NCI-H2196 treated with DMSO at 0.1 percent for 48 hours (cell line): Measurements from ENCODE around the gene RASGRP4.
A peak's percentile ranks its signal among the peaks of the same experiment; 100 is the strongest.

Experiments
- DNase-seq: peaks from one replicate; lab custom pipeline; 2025; ENCODE audit not compliant: unreplicated experiment; lab: John Stamatoyannopoulos, UW

The RASGRP4 gene

DNA sequence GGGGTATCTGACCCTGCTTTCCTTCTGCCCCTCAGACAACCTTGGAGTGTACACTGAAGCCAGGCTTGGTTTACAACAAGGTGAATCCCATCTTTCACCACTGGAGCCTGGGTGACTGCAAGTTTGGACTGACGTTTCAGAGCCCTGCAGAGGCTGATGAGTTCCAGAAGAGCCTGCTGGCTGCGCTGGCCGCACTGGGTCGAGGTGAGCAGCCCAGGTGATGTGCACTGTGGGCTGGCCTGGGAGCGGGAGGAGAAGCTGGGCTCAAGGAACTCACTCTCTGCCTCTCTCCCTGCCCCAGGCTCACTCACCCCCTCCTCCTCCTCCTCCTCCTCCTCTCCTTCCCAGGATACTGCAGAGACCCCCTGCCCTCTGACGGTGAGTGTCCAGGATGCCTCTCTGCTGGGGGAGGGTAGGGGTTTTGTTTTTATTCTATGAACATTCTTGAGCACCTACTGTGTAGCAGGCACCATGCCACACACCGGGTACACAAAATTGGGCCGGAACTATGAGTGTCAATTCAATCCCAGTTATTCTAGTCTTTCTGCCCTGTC lies 34.0 kb downstream of the RASGRP4 start:
- no peak for DNase-seq

DNA sequence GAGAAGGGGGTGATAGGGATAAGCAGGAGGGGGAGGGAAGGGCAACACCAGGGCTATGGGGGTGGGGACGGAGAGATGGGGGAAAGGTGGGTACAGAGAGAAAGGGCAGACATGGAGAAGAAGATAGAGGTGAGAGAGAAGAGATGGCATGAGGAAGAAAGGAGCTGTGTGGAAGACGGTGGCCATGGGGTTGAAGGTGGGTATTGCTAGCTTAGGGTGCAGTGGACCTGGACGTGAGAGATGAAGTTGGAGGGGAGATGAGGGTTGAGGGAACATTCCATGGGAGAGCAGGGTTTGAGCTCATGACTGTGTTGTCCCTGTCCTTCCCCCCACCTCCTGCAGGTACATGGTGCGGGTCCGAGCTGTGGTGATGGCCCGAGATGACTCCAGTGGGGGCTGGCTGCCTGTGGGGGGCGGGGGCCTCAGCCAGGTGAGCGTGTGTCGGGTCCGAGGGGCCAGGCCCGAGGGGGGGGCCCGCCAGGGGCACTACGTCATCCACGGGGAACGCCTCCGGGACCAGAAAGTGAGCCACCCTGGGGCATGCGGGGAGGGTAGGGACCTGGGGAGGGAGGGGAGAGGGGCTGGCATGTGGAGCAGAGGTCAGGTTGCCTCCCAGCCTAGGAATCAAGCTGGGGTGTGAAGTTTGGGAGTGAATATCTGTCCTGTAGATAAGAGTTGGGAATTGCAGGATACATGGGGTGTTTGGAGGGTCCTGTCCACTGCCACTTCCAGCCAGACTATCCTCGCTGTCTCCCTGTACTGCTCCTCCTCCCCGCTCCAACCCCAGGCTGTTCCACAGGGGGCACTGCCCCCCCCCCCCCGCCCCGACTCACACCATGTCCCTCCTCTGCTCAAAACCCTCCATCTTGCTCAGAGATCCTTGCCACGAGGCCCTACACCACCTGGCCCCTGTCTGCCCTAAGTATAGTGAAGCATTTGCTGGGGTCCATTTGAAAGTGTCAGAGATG lies 35.8 kb downstream of the RASGRP4 start:
- no peak for DNase-seq

DNA sequence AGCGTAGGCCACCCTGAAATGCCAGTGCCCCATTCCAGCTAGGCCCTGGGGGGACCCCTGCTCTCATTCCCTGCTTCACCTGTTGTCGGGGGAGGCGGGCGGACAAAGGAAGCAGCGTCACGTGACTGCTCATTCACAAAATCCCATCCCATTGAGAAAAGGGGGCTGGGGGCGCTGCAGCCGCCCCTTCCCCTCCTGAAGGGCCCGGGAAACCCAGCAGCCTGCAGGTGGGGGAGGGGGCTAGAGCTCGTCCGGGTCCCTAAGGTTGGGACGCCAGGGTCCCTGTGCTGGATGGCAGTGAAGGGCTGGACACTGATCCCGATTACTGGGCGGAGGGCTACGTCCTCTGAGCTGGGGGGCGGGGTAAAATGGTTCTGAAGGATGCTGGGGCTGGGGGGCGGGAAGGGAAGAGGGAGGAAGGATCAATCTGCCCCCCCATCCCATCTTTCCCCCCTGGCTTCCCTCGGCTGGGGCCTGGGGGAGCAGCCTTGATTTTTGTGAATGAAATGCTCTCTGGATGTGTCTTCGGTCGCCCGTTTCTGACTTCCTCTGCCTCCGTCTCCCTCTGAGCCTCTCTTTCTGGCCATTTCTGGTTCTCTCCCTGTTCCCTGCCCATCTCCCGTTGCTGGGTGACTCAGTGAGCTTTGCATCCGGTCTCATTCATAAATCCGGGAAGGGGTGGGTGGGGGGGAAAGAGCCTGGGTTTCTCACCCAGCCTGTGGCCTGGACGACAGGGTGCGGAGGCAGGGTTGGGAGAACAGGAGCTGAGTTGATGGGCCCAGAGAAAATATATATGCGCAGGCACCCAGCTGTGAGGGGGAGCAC lies 36.7 kb downstream of the RASGRP4 start:
- DNase-seq: no peak

DNA sequence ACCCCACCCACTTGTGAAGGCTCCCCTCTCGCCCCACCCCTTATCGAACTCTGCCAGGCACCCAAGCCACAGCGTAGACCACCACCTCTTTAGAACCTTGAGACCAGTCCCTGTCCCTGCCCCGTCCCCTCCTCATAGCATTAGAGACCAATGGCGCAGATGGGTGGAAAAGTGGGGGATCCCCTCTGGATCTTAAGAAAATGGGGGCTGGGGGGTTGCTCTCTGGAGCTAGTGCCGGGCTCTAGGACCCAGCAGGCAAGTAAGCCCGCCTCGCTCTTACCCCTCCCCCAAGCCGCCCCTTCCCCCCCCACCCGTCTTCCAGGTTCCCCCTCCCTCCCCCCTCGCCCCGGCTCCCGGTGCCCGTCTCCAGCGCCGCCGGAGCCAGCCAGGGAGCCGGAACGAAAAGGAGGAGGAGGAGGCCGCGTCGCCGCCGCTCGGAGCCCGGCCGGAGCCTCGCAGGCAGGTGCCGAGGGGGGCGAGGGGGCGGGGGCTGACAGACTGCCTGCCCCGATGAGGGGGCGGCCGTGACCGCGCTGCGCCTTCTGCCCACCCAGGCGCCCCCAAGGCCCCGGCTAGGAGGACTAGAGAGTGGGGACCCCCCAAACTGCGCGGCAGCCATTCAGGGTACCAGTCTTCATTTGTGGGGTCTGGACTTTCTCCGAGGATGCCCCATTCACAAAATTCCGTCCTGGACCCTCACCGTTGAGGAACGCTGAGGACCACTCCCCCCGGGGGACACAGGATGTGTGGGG lies 37.5 kb downstream of the RASGRP4 start, which contains the start of gene SPRED3:
TSS of gene SPRED3 (plus strand) at position 349 of the 752 bp plus-strand sequence. CDS start 1,606 bp downstream, outside the sequence.
- peak; percentile 47 for DNase-seq

DNA sequence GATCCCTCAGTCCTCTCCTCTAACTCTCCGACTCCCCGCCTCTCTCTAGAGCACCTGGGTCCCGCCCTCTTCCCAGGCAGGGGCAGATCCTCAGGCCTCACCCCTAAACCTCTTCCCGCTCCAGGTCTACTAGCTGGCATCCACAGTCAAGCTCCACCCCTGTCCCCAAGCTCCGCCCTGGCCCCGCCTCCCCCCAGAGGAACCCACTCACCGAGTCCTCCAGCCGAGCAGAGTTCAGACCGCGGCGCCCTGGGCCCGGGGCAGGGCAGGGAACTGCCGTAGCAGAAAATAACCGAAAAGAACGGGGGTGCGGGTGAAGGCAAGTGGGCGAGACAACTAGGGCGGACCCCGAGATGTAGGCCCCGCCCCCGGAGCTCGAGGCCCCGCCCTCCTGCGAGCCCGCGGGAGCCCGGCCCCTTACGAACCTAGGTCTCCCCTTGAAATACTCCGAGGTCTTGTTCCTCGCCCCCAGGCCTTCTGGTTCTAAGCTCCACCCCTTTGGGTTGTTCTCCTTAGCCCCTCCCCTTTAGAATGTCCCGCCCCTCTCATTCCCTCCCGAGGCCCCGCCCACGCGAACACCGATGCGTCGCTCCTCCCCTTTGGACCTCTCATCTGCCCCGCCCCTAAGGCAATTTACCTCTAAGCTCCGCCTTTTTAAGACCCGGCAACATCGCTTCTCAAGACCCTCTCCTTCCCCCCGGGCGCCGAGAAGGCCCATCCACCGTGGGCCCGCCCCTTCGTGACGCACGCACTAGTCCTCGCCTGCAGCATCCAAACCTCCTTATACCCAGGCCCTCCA lies 38.3 kb downstream of the RASGRP4 start, which contains the start of gene GGN:
TSS of gene GGN (minus strand) at position 485 of the 799 bp plus-strand sequence. CDS start 773 bp downstream, outside the sequence.
- peak; percentile 85 for DNase-seq

DNA sequence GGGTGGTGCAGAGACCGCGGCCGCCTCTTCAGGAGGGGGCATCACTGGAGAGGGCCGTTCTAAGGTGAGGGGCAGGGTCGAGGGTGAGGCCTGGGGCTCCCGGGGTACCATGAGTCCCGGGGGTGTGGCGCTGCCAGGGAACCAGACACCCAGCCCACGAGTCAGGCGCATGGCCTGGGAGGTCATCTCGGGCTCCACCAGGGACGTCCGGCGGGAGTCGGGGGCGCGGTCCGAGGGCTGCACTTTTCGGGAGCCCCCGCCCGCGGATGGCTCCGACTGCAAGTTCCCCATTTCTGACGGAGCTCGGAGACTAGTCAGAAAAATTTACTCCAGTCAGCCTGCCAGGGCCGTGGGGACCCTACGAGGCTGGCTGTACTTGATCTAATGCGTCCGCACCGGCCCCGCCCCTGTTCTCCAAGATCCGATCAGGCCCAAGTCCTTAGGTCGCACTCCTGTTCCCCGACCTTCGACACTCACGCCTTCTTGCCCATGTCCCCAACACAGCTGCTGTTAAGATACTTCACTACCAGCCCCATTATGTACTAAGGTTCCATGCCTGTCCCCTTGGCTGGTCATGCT lies 39.0 kb downstream of the RASGRP4 start:
- no peak for DNase-seq

DNA sequence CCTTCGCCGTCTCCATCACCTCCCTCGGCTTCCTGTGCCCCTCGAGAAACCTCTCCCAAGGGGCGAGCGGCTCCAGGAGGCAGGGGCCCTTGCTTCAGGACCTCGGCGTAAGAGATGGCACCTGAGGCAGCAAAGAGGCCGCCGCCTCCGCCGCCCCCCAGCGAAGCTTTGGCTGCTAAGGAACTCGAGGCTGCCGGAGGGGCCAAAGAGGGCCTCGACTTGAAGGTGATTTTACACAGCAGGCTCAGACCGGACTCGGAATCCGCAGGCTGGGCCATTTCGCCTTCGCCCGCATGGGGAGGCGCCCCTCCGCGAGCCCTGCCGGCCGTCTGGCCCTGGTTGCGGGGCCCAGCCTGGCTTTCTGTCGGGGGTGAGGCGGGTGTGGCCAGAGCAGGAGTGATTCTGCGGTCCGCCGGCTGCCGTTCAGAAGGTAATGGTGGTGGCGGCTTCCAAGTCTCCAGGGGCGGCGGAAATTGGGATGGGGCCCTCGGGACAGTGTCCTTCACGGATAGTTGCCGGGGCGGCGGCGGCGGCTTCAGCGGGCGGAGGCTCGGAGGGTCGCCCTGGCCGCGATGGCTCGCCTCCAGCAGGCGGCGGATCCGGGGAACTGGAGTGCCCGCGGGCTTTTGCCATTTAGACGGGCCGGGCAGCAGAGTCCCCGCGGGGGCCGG lies 39.6 kb downstream of the RASGRP4 start:
- no peak for DNase-seq

DNA sequence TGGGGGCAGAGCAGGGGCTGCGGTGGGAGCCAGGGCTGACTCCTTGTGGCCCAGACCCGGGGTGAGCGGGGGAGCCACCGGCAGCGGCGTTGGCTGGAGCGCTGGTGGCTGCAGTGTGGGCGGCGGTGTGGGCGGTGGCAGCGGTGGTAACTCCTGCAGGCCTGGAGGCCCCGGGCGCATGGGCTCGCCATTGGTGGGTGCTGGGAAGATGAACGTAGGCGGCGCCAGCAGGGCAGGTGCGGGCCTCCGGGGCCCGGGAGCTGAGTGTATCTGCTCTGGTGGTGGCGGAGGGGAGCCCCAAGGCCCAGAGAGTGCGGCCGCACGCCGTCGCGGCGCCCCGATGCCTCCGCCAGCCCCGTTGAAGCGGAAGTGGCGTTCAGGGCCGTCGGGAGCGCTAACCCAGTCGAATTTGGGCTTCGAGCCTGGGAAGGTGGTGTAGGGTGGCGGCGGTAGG lies 40.2 kb downstream of the RASGRP4 start:
- no peak for DNase-seq

DNA sequence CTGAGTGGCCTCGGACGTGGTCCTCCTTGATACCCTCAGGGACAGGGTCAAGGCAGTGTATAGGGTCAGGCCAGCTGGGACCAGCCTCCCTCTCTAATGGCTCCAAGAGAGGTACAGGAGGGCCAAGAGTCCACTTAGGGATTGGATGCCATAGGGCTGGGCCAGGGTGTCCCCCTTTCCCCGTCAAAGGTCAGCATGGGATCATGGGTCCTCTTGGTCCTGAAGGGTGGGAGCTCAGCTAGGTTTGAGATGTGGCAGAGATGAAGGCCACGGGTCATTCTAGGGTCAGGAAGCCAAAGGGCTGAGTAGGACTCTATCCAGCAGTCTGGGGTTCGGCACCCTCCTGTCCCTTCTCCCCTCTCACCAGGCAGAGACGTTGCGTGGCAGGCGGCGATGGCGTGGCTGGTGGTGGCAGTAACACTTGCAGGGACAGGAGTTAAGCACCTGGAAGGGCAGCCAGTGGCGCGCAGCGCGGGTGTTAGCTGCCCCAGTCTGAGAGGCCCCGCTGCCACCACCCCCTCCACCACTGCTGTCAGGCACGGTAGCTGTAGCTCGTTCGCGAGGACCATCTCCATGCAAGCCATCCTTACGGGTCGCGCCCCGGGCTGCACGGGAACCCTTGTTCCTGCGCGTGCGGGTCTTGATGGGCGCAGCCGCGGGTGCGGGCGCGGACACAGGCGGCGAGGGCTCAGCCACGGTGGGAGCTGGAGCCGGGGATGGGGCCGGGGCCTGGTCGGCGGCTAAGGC lies 40.8 kb downstream of the RASGRP4 start:
- DNase-seq: no peak

DNA sequence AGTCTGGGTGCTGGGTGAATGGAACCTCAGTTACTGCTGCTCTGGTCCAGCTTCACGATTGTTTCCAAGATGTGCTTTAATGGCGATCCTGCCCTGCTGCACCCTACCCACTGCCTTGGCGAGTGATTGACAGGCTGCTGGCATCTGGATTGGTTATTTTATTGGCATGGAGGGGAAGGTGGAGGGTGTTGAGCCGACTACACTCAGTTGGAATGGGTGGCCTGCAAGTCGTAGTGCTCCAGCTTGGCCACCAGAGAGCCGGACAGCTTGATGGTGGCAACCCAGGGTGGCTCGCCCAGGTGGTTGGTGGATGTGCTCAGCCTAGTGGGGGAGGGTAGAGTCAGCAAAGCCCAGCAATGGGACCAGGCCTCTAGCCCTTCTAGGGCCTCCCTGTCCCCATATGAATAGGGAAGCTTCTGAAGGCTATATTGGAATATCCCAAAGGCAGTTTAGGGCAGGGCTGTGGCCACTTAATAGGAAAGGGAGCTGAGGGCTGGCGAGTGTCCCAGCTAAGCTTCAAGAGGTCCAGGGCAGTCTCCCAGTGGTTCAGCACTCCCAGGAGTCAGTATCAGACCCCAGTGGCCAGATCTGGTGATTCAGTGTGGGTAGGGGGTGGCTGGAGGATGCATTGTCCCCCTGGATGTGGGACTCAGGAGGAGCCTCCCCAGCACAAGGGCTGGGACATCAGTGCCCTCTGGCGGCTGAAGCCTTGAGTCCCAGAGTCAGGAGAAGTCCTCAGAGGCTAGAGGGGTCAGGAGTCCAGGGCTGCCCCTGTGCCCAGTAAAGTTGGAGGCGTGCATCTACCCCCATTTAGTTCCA lies 41.6 kb downstream of the RASGRP4 start:
- DNase-seq: no peak

DNA sequence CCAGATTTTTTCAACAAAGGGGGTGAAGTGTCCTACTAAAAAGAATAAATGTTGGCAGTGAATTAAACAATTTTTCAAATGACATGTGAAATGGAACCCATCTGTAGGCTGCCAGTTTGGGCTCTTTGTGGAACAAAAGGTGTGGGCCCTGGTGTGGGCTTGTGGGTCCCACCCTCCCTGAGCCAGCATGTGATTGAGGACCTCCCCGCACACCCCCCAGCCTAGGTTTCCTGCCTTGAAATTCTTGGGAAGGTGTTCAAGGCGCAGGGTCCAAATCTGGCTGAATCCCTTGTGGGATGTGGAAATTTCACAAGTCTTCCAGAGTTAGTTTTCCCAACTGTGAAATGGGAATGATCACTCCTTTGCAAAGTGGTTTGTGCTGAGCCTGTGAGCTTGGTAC lies 42.3 kb downstream of the RASGRP4 start:
- DNase-seq: no peak

DNA sequence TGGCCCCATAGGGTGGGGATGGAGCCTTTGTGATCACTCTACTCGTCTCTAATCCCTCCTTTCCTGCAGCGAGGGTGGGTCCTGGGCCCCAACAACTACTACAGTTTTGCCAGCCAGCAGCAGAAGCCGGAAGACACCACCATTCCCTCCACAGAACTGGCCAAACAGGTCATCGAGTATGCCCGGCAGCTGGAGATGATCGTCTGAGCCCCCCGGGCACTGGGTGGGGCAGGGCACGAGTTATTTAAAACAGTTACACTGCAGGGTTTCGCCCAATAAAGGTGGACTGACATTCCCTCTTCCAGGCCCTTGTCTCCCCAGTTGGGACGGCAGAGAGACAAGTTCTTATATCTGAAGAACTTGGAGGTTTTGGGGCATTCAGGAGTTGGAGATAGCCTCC lies 42.8 kb downstream of the RASGRP4 start:
- DNase-seq: no peak

DNA sequence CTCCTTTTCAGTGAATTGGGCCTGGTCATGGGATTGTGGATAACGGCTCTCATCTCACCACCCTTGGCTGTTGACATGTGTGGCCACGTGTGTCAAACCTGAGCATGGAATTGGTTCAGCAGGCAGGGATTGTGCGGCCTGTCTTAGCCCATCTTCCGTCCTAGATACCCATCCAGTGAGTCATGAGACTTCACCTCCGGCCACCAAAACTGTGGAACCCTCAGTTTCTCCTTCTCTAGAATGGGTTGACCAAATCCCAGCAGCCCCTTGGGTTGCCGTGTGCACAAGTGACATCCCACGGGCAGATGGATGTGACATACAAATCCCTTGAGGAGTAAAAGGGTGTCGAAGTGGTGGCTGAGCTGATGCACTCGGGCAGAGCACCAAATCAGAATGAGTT lies 44.9 kb downstream of the RASGRP4 start:
- DNase-seq: no peak

DNA sequence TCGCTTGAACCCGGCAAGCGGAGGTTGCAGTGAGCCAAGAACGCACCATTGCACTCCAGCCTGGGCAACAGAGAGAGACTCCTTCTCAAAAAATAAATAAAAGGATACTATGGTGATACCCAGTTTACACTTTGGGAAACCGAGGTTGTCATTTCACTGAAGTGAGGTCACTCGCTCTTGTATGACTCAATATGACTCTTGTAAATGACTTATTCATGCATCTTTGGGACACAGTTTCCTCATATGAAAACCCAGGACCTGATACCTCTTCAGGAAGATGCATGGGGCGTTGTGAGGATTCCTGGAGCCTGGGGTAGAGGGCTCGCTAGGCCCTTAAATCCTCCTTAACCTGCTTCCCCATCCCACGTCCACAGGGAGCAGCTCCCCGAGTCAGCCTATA lies 47.2 kb downstream of the RASGRP4 start:
- DNase-seq: no peak

DNA sequence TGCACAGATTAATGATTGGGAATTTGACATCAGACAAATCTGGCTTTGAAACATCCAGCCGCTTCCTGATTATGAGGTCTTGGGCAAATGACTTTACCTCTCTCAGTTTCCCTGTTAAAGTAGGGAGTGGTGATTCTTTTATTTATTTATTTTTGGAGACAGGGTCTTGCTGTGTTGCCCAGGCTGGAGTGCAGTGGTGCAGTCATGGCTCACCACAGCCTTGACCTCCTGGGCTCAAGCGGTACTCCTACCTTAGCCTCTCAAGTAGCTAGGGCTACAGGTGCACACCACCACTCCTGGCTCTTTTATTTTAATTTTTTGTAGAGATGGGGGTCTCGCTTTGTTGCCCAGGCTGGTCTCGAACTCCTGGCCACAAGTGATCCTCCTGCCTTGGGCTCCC lies 49.0 kb downstream of the RASGRP4 start:
- no peak for DNase-seq

DNA sequence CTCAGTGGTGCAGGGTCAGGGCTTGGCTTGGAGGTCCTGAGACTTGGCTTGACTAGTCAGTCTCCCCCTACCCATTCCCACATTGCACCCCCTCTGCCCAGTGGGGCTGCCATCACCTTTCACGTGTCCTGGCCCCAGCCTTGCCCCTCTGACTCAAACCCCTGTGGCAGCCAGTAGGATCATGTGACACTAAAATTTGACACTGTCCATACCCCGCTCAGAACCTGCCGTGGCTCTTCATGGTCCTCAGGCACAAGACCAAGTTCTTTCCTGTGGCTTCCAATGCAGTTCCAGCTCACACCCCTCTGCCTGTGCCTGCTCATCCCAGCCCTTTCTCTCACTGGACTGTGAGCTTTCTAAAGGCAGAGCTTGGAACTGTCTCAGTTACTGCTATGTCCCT lies 49.4 kb downstream of the RASGRP4 start:
- DNase-seq: no peak

DNA sequence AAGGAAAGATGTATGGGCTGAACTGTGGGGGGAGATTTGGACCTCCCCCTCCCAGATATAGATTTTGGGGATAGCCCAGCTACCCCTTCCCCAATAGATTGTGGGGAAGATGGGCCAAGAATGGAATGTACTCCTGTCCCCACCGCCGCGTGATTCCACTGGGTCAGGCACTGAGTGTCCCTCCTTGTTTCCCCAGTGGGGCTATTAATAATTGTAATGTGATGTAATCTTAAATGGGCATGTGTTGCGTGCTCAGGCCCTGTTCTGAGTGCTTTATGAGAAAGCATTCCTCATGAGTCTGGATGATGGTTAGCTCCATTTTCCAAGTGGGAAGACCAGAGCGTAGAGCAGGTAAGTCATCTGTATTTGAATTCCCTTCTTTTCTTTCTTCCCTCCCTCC lies 50.3 kb downstream of the RASGRP4 start:
- no peak for DNase-seq
